T47D (cell line): ENCODE results near the gene MOSPD3.

ENCODE experiments used
- DNase-seq, 2 experiments: peaks; one replicate each; pipeline versions ENCODE4 v3.0.0 to v3.0.0-alpha.2; 2011 to 2012; ENCODE audit warnings: low read depth in 1 of 2, low spot score in 1 of 2
- JUND ChIP-seq: IDR thresholded peaks from 2 replicates; pipeline ENCODE4 v1.6.1; 2012; ENCODE audit warnings: low read depth
- in situ Hi-C: cut with HindIII; loops from 2 replicates; pipeline ENCODE4 v1.10.0; 2016; ENCODE audit warnings: low sequenced_read_pairs, low pct_unique_long_range_greater_than_20kb

MOSPD3 gene

GRCh38 chr7:100606313-100606712, 6.0 kb upstream of the MOSPD3 start:
- in situ Hi-C loops = no loop called here
- TF ChIP-seq JUND = no peak
- no peak for DNase-seq

- in situ Hi-C loops = no loop called here
- DNase-seq = no peak
- TF ChIP-seq JUND = no peak
These were observed 5.2 kb upstream of the MOSPD3 start for GRCh38 chr7:100607111-100607510.

- TF ChIP-seq JUND = no peak
- DNase-seq = no peak
- in situ Hi-C loops = no loop called here
These were observed 2.4 kb upstream of the MOSPD3 start for GRCh38 chr7:100609958-100610357.

GRCh38 chr7:100612730-100613390, 520 bp downstream of the MOSPD3 start:
- no peak for TF ChIP-seq JUND
- DNase-seq = no peak
- in situ Hi-C loops = no loop called here

- no peak for TF ChIP-seq JUND
- in situ Hi-C loops = no loop called here
- DNase-seq = no peak
These were observed 1.3 kb downstream of the MOSPD3 start for GRCh38 chr7:100613412-100614175.

GRCh38 chr7:100614308-100614861, 2.0 kb downstream of the MOSPD3 start:
- in situ Hi-C loops = no loop called here
- TF ChIP-seq JUND = no peak
- DNase-seq = no peak

- in situ Hi-C loops = no loop called here
- DNase-seq = no peak
- no peak for TF ChIP-seq JUND
These were observed 7.9 kb downstream of the MOSPD3 start for GRCh38 chr7:100620239-100620638.

- in situ Hi-C loops = no loop called here
- TF ChIP-seq JUND = no peak
- no peak for DNase-seq
These were observed 8.5 kb downstream of the MOSPD3 start for GRCh38 chr7:100620804-100621203.

- no peak for TF ChIP-seq JUND
- DNase-seq = no peak
- in situ Hi-C loops = no loop called here
These were observed 9.2 kb downstream of the MOSPD3 start for GRCh38 chr7:100621554-100621953.

GRCh38 chr7:100623951-100624824, 11.8 kb downstream of the MOSPD3 start:
- no peak for DNase-seq
- in situ Hi-C loops = no loop called here

GRCh38 chr7:100626055-100626454, 13.7 kb downstream of the MOSPD3 start:
- no peak for DNase-seq
- in situ Hi-C loops = no loop called here
- TF ChIP-seq JUND = no peak

More at GRCh38 chr7:100623951-100624824, 11.8 kb downstream of the MOSPD3 start:
- TF ChIP-seq JUND = no peak

GRCh38 chr7:100626530-100627237, 14.3 kb downstream of the MOSPD3 start:
- in situ Hi-C loops = no loop called here
- peak; percentile 88 to 95 for DNase-seq
- no peak for TF ChIP-seq JUND
